ENCODE measurements around the gene EVX2. TPM values are rescaled to one million over a fixed set of nuclear protein-coding genes. Genes with fewer than 3 reads are reported as not detected.

The EVX2 gene
- total RNA-seq, 3 donors from 2014 or later (not counting 1 experiment from before 2014, with no cell fraction given): not detected

DNA sequence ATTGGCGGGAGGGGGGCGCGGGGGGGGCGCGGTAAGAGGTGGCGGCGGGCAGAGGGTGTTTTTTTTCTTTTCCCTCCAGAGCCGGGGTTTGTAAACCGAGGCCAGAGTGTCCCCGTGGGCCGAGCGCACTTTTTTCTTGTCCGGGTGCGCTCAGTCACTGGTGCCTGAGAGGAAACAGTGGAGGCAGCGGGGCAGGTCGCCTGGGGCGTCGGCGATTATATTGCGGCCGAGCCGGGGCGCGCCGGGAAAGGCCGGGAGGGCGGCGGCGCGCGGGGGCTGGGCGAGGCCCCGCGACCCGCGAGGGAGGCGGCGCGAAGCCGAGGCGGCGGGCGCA lies 46.0 kb upstream of the EVX2 start:
- intact Hi-C loops (cut with micrococcal nuclease): loop anchor here (5.0 kb wide), 4 partner anchors 423 to 1033 kb away; no protein-coding TSS in a partner anchor
- H3K36me3 ChIP-seq (ENCODE audit: control insufficient read depth, insufficient read depth, low read length): no peaks in the 10 kb centered on the region
- H3K27ac ChIP-seq (ENCODE audit: low read length): no peak overlapping the region
- Mint-ChIP-seq H3K27me3 (ENCODE audit: low read depth in 2 of 2) (peaks cover 72 to 86% of the 10 kb centered on the region in 2 donors), H3K36me3 (peaks cover 22% of the 10 kb centered on the region), H3K9me3 (no peaks in the 10 kb centered on the region), H3K4me1 (peaks cover 30 to 35% of the 10 kb centered on the region in 2 donors), H3K4me3 (peak overlapping the region; percentile 66), H3K27ac (no peak overlapping the region)
- peaks cover 24% of the 10 kb centered on the region for H3K4me1 ChIP-seq (ENCODE audit: control insufficient read depth, insufficient read depth, low read length)
- peaks cover 82% of the 10 kb centered on the region for H3K27me3 ChIP-seq (ENCODE audit: control insufficient read depth, insufficient read depth, low read length)
- H3K9me3 ChIP-seq (ENCODE audit: control insufficient read depth, insufficient read depth, low read length): peaks cover 4% of the 10 kb centered on the region
- 3% methylated on average over 43 of the region's 43 CpGs for WGBS (ENCODE audit: insufficient coverage)
- TF ChIP-seq, protein P1, sequence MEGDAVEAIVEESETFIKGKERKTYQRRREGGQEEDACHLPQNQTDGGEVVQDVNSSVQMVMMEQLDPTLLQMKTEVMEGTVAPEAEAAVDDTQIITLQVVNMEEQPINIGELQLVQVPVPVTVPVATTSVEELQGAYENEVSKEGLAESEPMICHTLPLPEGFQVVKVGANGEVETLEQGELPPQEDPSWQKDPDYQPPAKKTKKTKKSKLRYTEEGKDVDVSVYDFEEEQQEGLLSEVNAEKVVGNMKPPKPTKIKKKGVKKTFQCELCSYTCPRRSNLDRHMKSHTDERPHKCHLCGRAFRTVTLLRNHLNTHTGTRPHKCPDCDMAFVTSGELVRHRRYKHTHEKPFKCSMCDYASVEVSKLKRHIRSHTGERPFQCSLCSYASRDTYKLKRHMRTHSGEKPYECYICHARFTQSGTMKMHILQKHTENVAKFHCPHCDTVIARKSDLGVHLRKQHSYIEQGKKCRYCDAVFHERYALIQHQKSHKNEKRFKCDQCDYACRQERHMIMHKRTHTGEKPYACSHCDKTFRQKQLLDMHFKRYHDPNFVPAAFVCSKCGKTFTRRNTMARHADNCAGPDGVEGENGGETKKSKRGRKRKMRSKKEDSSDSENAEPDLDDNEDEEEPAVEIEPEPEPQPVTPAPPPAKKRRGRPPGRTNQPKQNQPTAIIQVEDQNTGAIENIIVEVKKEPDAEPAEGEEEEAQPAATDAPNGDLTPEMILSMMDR (IDR thresholded peaks at IDR 0.05): no peak
- ATAC-seq (peak in 2 of 3 donors; percentile 8 to 14), DNase-seq (no peak)
- no peak overlapping the region for H3K4me3 ChIP-seq (ENCODE audit: low read length)

DNA sequence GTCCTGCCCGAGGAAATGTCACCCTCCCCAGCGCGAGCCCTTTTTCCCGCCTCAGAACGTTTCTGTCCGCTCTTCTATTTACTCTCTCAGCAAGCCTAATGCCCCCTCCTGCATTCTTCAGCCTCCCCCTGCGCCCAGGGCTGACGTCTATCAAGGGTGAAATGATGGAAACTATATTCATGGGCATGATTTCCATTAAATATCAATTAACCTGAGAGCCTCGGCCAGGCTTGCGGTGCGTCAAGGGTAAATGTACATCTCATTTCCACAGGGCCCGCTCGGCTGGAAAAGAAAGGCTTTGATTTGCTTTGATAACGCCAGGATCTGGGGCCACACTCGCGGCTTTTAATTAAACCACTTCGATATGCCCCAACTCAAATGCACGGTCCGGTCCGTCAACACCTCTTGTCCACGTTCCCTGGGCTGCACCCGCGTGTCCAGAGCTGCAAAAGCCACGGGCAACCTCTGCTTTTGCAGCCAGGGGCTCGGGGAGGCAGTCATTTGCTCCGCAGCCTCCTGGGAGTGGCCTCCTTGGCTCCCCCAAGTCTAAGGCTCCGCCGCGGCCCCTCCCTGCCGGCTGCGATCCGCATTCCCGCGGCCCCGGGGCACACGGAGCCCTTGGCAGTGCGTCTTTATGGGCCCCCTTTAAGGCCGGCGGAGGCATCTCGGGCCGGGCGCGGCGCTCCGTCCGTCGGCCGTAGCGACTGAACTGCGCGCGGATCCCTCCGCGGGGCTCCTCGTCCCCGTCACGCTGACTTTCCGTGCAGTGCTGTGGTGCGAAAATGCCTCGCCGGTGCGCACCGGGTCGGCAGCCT lies 45.4 kb upstream of the EVX2 start, which contains the start of gene HOXD8:
HOXD8 (plus strand) TSS at position 724 of the 815 bp plus-strand sequence. CDS start 662 bp downstream, outside the sequence.
- ATAC-seq (peak in 1 of 3 donors; percentile 22), DNase-seq (peak in 1 of 2 donors; percentile 42)
- Histone ChIP-seq H3K27ac (ENCODE audit: low read length) (no peak within 1 kb of the TSS), H3K4me1 (ENCODE audit: control insufficient read depth, insufficient read depth, low read length) (peaks cover 24% of the 10 kb centered on the region), H3K9me3 (ENCODE audit: control insufficient read depth, insufficient read depth, low read length) (peaks cover 4% of the 10 kb centered on the region), H3K36me3 (ENCODE audit: control insufficient read depth, insufficient read depth, low read length) (no peaks in the 10 kb centered on the region), H3K27me3 (ENCODE audit: control insufficient read depth, insufficient read depth, low read length) (peaks cover 84% of the 10 kb centered on the region), H3K4me3 (ENCODE audit: low read length) (no peak within 1 kb of the TSS)
- Mint-ChIP-seq H3K9me3 (no peaks in the 10 kb centered on the region), H3K4me1 (peaks cover 30 to 35% of the 10 kb centered on the region in 2 donors), H3K36me3 (peaks cover 22% of the 10 kb centered on the region), H3K27ac (peak within 1 kb of the TSS in 1 of 2 donors; percentile 54), H3K4me3 (peak within 1 kb of the TSS; percentile 78), H3K27me3 (ENCODE audit: low read depth in 2 of 2) (peaks cover 75 to 86% of the 10 kb centered on the region in 2 donors)
- intact Hi-C loops (cut with micrococcal nuclease): loop anchor here (5.0 kb wide), 3 partner anchors 508 to 1033 kb away; no protein-coding TSS in a partner anchor
- 8% methylated on average over 59 of the region's 64 CpGs for WGBS (ENCODE audit: insufficient coverage)
- TF ChIP-seq, protein P1 (IDR thresholded peaks at IDR 0.05): no peak

DNA sequence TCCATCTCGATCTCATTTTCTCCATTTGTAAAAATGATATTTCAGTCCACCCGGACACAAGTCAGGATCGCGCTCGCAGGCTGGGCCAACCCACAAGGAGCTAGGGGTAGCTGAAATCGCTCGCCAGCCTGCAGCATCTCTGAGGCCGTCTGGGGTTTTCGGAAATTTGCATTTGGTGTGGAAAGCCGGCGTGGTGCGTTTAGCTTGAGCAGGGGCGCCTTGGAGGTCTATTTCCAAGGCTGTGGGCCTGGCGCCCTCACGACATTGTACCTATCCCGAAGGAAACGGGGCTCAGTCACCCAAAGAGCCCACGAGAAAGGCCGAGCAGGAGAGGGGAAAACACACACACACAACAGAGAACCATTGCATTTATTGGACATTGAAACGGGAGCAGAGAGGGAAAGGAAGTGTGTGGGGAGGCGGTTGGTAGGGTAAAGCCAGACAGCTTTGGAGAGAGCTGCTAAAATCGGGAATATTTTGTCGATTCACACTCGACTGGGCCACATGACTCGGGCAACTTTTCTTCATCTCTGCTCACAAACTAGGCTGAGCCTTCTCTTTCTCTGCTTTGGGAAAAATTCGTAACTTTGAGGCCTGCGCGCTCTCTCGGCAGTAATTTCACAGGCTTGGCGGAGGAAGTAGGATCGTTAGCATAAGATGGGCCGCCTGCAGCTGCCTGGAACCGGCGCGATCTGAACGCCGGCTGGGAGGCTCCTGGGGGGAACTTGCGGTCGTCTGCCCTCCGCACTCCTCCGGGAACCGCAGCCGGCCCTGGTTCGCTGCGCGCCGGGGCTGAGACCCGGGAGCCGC lies 44.6 kb upstream of the EVX2 start:
- no peak for DNase-seq
- H3K4me3 Mint-ChIP-seq: peak overlapping the region; percentile 78
- peaks cover 75 to 86% of the 10 kb centered on the region in 2 donors for H3K27me3 Mint-ChIP-seq (ENCODE audit: low read depth in 2 of 2)
- TF ChIP-seq, protein P1 (IDR thresholded peaks at IDR 0.05): no peak
- intact Hi-C loops (cut with micrococcal nuclease): loop anchor here (5.0 kb wide), 3 partner anchors 509 to 1034 kb away; no protein-coding TSS in a partner anchor
- H3K36me3 ChIP-seq (ENCODE audit: control insufficient read depth, insufficient read depth, low read length): no peaks in the 10 kb centered on the region
- peak overlapping the region in 1 of 2 donors; percentile 54 for H3K27ac Mint-ChIP-seq
- peaks cover 22% of the 10 kb centered on the region for H3K36me3 Mint-ChIP-seq
- 9% methylated on average over 47 of the region's 49 CpGs for WGBS (ENCODE audit: insufficient coverage)
- H3K27ac ChIP-seq (ENCODE audit: low read length): no peak overlapping the region
- peaks cover 87% of the 10 kb centered on the region for H3K27me3 ChIP-seq (ENCODE audit: control insufficient read depth, insufficient read depth, low read length)
- ATAC-seq: no peak
- no peak overlapping the region for H3K4me3 ChIP-seq (ENCODE audit: low read length)
- H3K9me3 Mint-ChIP-seq: no peaks in the 10 kb centered on the region
- H3K9me3 ChIP-seq (ENCODE audit: control insufficient read depth, insufficient read depth, low read length): peaks cover 3% of the 10 kb centered on the region
- peaks cover 30 to 35% of the 10 kb centered on the region in 2 donors for H3K4me1 Mint-ChIP-seq
- peaks cover 25% of the 10 kb centered on the region for H3K4me1 ChIP-seq (ENCODE audit: control insufficient read depth, insufficient read depth, low read length)
